GM12875 (cell line): ENCODE results near the gene HLTF.

Experiments used
- H3K4me3 ChIP-seq: one replicate; pipeline ENCODE4 v1.5.1; 2011; ENCODE audit warnings: low read depth, low read length, control low read depth
- TF ChIP-seq, protein P1 (sequence below): IDR thresholded peaks from 2 replicates; pipeline ENCODE4 v1.5.1; 2011; ENCODE audit warnings: low read depth, mild to moderate bottlenecking, control low read depth, inconsistent platforms, low read length, moderate library complexity, borderline replicate concordance; ENCODE audit not compliant: insufficient read depth

HLTF gene

DNA sequence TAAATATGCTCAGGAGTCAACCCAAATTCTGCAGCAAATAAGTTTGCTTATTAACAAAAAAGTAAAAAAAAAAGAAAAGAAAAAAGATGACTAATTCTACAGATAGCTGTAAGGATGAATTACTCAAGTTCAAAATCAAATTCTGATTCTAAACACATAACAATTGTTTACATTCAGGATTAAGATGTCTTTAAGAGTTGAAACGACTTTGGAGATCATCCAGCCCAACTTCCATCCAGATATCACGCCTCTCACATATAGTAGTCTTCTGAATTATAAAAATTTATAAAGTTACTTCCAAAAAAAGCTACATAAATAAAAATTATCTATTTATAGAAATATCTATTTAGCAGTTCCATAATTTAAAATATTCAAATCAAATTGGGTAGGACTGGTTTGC is 55.2 kb downstream of the HLTF start:
- no peak overlapping the region for H3K4me3 ChIP-seq
- TF ChIP-seq, protein P1, sequence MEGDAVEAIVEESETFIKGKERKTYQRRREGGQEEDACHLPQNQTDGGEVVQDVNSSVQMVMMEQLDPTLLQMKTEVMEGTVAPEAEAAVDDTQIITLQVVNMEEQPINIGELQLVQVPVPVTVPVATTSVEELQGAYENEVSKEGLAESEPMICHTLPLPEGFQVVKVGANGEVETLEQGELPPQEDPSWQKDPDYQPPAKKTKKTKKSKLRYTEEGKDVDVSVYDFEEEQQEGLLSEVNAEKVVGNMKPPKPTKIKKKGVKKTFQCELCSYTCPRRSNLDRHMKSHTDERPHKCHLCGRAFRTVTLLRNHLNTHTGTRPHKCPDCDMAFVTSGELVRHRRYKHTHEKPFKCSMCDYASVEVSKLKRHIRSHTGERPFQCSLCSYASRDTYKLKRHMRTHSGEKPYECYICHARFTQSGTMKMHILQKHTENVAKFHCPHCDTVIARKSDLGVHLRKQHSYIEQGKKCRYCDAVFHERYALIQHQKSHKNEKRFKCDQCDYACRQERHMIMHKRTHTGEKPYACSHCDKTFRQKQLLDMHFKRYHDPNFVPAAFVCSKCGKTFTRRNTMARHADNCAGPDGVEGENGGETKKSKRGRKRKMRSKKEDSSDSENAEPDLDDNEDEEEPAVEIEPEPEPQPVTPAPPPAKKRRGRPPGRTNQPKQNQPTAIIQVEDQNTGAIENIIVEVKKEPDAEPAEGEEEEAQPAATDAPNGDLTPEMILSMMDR: no peak

DNA sequence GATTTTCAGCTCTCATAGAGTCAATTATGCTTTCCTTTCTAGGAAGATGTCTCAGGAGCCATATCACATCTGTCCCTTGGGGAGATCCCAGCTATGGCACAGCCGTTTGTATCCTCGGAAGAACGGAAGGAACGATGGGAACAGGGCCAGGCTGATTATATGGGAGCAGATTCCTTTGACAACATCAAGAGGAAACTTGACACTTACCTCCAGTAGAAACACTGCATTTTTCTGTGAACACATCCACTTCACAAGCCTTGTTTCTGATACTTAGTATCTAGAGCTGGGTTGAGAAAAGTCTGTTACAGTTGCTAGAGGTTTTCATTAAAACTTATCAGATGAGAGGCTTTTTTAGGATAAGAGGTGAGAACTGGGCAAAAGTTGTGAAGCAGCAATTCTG is 59.6 kb downstream of the HLTF start:
- TF ChIP-seq, protein P1: no peak
- H3K4me3 ChIP-seq: no peak overlapping the region

DNA sequence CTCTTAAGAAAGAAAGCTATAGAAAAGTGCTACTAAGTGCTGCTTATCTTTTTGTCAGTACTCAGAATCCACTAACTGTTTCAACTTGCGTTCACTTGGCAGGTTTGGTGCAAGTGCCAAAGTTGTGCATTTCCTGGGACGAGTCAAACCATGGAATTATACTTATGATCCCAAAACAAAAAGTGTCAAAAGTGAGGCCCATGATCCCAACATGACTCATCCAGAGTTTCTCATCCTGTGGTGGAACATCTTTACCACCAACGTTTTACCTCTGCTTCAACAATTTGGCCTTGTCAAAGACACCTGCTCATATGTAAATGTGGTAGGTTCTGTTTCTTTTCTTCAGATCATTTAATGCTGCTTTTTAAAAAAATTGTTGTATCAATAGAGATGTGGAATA is 62.4 kb downstream of the HLTF start:
- H3K4me3 ChIP-seq: no peak overlapping the region
- TF ChIP-seq, protein P1: no peak

DNA sequence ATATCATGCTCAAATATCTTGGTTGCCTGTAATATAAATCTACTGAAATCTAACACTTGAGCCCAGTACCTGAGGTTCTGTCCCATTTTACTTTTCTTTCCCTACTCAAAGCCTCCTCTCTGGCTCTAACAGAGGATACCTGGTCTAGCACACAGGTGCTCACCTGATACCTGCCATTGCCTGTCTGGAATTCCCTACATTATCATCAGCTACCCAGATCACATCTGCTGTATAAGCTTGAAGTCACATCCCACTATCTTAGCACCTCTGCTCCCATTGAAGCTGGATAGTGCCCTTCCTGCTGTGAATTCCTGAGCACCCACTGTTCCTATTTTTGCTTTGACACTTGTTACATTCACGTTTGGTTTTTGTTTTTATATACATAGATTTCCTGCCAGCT is 64.5 kb downstream of the HLTF start:
- TF ChIP-seq, protein P1: no peak

DNA sequence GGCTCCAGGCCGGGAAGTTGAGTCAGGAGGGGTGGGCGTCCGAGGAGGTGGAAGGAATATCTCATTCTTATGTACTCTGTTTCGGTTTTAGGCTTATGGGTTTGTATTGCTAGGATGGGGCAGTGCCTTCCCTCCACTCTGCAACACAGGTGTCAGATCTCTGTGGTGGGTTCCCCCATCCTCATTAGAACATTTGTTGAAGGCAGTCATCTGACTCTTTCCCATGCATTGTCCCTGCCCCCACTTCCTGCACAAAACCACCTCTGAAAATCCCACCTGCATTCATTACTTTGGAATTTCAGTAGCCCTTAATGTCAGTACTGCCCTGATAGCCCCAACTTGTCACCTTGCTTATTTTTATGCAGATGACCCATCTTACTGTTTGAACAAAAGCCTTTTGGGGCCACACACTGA is 65.5 kb downstream of the HLTF start:
- no peak overlapping the region for H3K4me3 ChIP-seq
- TF ChIP-seq, protein P1: no peak

More for the DNA sequence above, 64.5 kb downstream of the HLTF start:
- no peak overlapping the region for H3K4me3 ChIP-seq

DNA sequence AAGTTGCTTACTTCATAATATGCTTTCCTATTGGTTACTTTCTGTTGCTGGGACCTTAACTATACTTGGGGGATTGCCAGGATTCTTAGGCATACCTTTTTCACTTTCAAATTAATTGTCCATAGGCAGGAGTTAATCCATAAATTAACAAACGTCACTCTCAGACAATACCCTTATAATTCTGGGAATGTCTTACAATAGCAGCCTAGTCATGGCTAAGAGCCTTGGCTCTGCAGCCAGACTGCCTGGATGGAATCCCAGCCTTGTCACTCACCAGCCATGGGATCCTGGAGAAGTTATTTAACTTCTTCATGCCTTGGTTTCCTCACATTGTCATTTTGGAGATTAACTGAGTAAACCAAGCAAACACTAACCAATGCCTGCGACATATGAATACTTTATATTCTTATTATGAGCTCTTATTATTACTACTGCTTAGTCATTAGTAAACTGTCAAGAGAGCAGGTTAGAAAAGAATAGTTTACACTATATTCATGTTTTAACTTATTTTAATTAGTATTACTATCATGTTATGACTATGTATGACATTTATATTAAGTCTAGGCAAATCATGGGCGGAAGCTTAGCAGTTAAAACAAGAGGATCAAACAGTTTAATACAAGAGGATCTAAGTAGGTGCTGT is 66.0 kb downstream of the HLTF start:
- TF ChIP-seq, protein P1: no peak

DNA sequence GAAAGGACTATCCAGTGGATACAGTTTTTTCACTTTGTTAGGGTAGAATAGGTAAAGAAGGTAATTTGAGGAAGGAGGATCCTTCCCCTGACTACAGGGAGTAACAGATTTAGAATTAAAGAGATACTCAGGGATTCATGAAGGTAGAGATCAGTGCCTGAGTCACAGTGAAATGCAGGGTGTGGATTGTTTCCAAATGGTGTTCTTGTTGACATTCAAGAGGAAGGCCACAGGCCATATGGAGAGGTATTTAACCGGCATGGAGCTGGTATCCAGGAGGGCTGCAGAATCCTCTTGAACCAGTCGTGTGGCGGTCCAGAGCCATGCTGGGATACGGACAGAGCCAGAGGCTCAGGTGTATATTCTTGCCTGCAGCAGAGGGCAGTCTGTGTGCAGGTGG is 66.8 kb downstream of the HLTF start:
- TF ChIP-seq, protein P1: no peak
- H3K4me3 ChIP-seq: no peak overlapping the region

More for the DNA sequence above, 66.0 kb downstream of the HLTF start:
- no peak overlapping the region for H3K4me3 ChIP-seq
